Keratinocyte (primary cell): ENCODE data around the gene FGF1. TPM values are rescaled to one million over a fixed set of nuclear protein-coding genes. Genes with fewer than 3 reads are reported as not detected.

Experiments used
- DNase-seq: peaks from one replicate; pipeline ENCODE4 v3.0.0-alpha.2; 2011; ENCODE audit warnings: low read depth, missing footprints, low spot score
- FAIRE-seq: peaks from 2 replicates; lab custom pipeline; 2011; peaks lifted over from hg19 to GRCh38; lab: Jason Lieb, UNC
- H2AFZ ChIP-seq: 2 replicates; pipeline ENCODE4 v1.6.0; 2012; ENCODE audit warnings: low read length, control low read depth, inconsistent platforms; ENCODE audit not compliant: control insufficient read depth
- H3K27ac ChIP-seq: 2 replicates; pipeline ENCODE4 v1.5.1; 2011; ENCODE audit warnings: low read length; ENCODE audit not compliant: control insufficient read depth, insufficient read depth
- H3K27me3 ChIP-seq: 3 replicates; pipeline ENCODE4 v1.6.0; 2011; ENCODE audit warnings: low read length; ENCODE audit not compliant: control insufficient read depth, insufficient read depth; ENCODE audit errors: extremely low read depth
- H3K36me3 ChIP-seq, 2 experiments: 2 replicates in 1 of 2; 3 replicates in 1 of 2; pipeline ENCODE4 v1.5.1; 2011; ENCODE audit warnings: low read length in 2 of 2, mild to moderate bottlenecking in 1 of 2; ENCODE audit not compliant: control insufficient read depth in 2 of 2, insufficient read depth in 2 of 2; ENCODE audit errors: extremely low read depth in 1 of 2
- H3K4me1 ChIP-seq: 3 replicates; pipeline ENCODE4 v1.5.1; 2011; ENCODE audit warnings: low read length; ENCODE audit not compliant: control insufficient read depth, insufficient read depth; ENCODE audit errors: extremely low read depth
- H3K4me2 ChIP-seq: 3 replicates; pipeline ENCODE4 v1.6.0; 2011; ENCODE audit warnings: low read depth, low read length; ENCODE audit not compliant: control insufficient read depth, insufficient read depth; ENCODE audit errors: extremely low read depth
- H3K4me3 ChIP-seq, 3 experiments: fragments of 200-600 bp in 1 of 3; sonication (generic) in 1 of 3; 2 replicates in 2 of 3; 3 replicates in 1 of 3; pipeline ENCODE4 v1.5.1; 2011 to 2016; ENCODE audit warnings: low read length in 3 of 3, mild to moderate bottlenecking in 3 of 3, control low read depth in 2 of 3, inconsistent platforms in 1 of 3, low read depth in 1 of 3, mixed read lengths in 1 of 3, mixed run types in 1 of 3, moderate library complexity in 1 of 3; ENCODE audit not compliant: control insufficient read depth in 2 of 3, insufficient read depth in 2 of 3; ENCODE audit errors: extremely low read depth in 1 of 3
- H3K79me2 ChIP-seq: 2 replicates; pipeline ENCODE4 v1.6.0; 2012; ENCODE audit warnings: low read length; ENCODE audit not compliant: control insufficient read depth, insufficient read depth
- H3K9ac ChIP-seq: 3 replicates; pipeline ENCODE4 v1.6.0; 2011; ENCODE audit warnings: low read length; ENCODE audit not compliant: control insufficient read depth, insufficient read depth; ENCODE audit errors: extremely low read depth
- H3K9me1 ChIP-seq: 3 replicates; pipeline ENCODE4 v1.6.0; 2011; ENCODE audit warnings: low read length; ENCODE audit not compliant: control insufficient read depth, insufficient read depth; ENCODE audit errors: extremely low read depth
- H3K9me3 ChIP-seq: 2 replicates; pipeline ENCODE4 v1.5.1; 2012; ENCODE audit warnings: low read depth, low read length; ENCODE audit not compliant: control insufficient read depth
- H4K20me1 ChIP-seq: 3 replicates; pipeline ENCODE4 v1.6.0; 2011; ENCODE audit warnings: low read length; ENCODE audit not compliant: control insufficient read depth, insufficient read depth; ENCODE audit errors: extremely low read depth
- EZH2 ChIP-seq: IDR thresholded peaks from one replicate; pipeline ENCODE4 v1.6.1; 2012; ENCODE audit warnings: inconsistent platforms, mild to moderate bottlenecking, low read length, moderate library complexity
- dilution Hi-C: fragments of 300-500 bp; cut with MboI; formaldehyde crosslinking; loops from one replicate; pipeline ENCODE4 v1.7.0; 2020; ENCODE audit warnings: low sequenced_read_pairs; ENCODE audit not compliant: extremely low pct_ligation_motif_present
- polyA plus RNA-seq, 5 experiments: library from polyadenylated mRNA; depleted of rRNA in 3 of 5; stranded (reverse) in 3 of 5; stranded (forward) in 1 of 5; unstranded in 1 of 5; fragments of >200 nt; gene quantifications; 1 replicate in 1 of 5; 2 replicates in 3 of 5; 3 replicates in 1 of 5; pipeline versions ENCODE4 v1.2.1 to v1.2.3, GENCODE V29; 2011 to 2012; ENCODE audit warnings: missing spikeins in 2 of 5, low read depth in 1 of 5, low replicate concordance in 1 of 5
- TF ChIP-seq, protein P1 (sequence below), 3 experiments: IDR thresholded peaks in 1 of 3; conservative IDR thresholded peaks in 1 of 3; optimal IDR thresholded peaks in 1 of 3; 2 replicates in 2 of 3; 3 replicates in 1 of 3; pipeline versions ENCODE3 to v1.5.1; 2011; ENCODE audit warnings: low read length in 3 of 3, mild to moderate bottlenecking in 3 of 3, moderate library complexity in 2 of 3, control low read depth in 1 of 3, inconsistent platforms in 1 of 3; ENCODE audit not compliant: insufficient read depth in 2 of 3; ENCODE audit errors: extremely low read depth in 1 of 3

Gene FGF1
- polyA plus RNA-seq, 1 donor (not counting 4 experiments of a cell fraction or from before 2014, with no cell fraction given) = 2.4 TPM

DNA sequence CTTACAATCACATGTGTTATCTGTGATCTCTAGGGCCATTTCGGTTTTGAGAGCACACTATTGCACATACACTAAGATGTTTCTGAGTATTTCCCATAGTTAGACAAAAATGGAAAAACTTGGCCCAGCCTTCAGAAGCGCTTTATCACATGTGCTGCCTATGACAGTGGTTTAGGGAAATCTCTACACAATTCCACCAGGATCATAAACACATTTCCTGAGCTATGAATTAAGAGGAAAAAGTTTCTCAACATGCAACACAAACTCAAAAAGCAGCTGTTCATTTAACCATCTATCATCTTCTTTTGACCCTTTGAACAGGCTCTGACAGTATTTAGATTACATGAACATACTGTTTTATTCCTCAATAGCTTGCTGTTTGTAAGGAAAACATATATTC is 15.1 kb downstream of the FGF1 start:
- FAIRE-seq (peak; percentile 26), DNase-seq (no peak)
- no peak overlapping the region for H3K27ac ChIP-seq
- no peak overlapping the region for H3K4me2 ChIP-seq
- peaks cover 2% of the 10 kb centered on the region for H3K27me3 ChIP-seq
- H3K36me3 ChIP-seq = no peaks in the 10 kb centered on the region
- no peaks in the 10 kb centered on the region for H3K79me2 ChIP-seq
- H2AFZ ChIP-seq = no peak overlapping the region
- H3K9me1 ChIP-seq = no peaks in the 10 kb centered on the region
- H3K4me3 ChIP-seq = no peak overlapping the region
- TF ChIP-seq, protein P1, sequence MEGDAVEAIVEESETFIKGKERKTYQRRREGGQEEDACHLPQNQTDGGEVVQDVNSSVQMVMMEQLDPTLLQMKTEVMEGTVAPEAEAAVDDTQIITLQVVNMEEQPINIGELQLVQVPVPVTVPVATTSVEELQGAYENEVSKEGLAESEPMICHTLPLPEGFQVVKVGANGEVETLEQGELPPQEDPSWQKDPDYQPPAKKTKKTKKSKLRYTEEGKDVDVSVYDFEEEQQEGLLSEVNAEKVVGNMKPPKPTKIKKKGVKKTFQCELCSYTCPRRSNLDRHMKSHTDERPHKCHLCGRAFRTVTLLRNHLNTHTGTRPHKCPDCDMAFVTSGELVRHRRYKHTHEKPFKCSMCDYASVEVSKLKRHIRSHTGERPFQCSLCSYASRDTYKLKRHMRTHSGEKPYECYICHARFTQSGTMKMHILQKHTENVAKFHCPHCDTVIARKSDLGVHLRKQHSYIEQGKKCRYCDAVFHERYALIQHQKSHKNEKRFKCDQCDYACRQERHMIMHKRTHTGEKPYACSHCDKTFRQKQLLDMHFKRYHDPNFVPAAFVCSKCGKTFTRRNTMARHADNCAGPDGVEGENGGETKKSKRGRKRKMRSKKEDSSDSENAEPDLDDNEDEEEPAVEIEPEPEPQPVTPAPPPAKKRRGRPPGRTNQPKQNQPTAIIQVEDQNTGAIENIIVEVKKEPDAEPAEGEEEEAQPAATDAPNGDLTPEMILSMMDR (optimal IDR thresholded peaks at IDR 0.05 in 1 of 3, IDR thresholded peaks at IDR 0.05 in 1 of 3, conservative IDR thresholded peaks at IDR 0.05 in 1 of 3; ENCODE audit: extremely low read depth in 1 of 3, insufficient read depth in 2 of 3, low read length in 3 of 3) = no peak
- no peak for TF ChIP-seq EZH2
- dilution Hi-C loops = no loop called here
- H3K9me3 ChIP-seq = no peaks in the 10 kb centered on the region
- peaks cover 29% of the 10 kb centered on the region for H3K4me1 ChIP-seq
- no peaks in the 10 kb centered on the region for H4K20me1 ChIP-seq
- no peak overlapping the region for H3K9ac ChIP-seq

- peaks cover 26% of the 10 kb centered on the region for H3K4me1 ChIP-seq
- dilution Hi-C loops = no loop called here
- no peak overlapping the region for H3K9ac ChIP-seq
- no peaks in the 10 kb centered on the region for H3K9me3 ChIP-seq
- peaks cover 2% of the 10 kb centered on the region for H3K27me3 ChIP-seq
- H3K9me1 ChIP-seq = no peaks in the 10 kb centered on the region
- H3K36me3 ChIP-seq = no peaks in the 10 kb centered on the region
- no peak overlapping the region for H3K4me3 ChIP-seq
- no peak for FAIRE-seq
- H3K4me2 ChIP-seq = no peak overlapping the region
- H4K20me1 ChIP-seq = no peaks in the 10 kb centered on the region
- H3K27ac ChIP-seq = no peak overlapping the region
- no peak overlapping the region for H2AFZ ChIP-seq
- TF ChIP-seq EZH2 = no peak
- TF ChIP-seq, protein P1 (optimal IDR thresholded peaks at IDR 0.05 in 1 of 3, IDR thresholded peaks at IDR 0.05 in 1 of 3, conservative IDR thresholded peaks at IDR 0.05 in 1 of 3; ENCODE audit: extremely low read depth in 1 of 3, insufficient read depth in 2 of 3, low read length in 3 of 3) = no peak
- no peak for DNase-seq
- H3K79me2 ChIP-seq = no peaks in the 10 kb centered on the region
These were observed 16.4 kb downstream of the FGF1 start for GRCh38 chr5:142669477-142669876.
